HEK293T (cell line): ENCODE data around the gene SZT2.
A peak's percentile ranks its signal among the peaks of the same experiment; 100 is the strongest.

ENCODE experiments used
- CTCF ChIA-PET: fragments of 350-600 bp; formaldehyde crosslinking; extraction: SDS; loops from one replicate; lab custom pipeline; 2021; ENCODE audit warnings: antibody characterized with exemption, inconsistent platforms; lab: Yijun Ruan, JAX
- POLR2A ChIA-PET: fragments of 350-600 bp; formaldehyde crosslinking; extraction: SDS; loops from one replicate; lab custom pipeline; 2020; ENCODE audit warnings: antibody characterized with exemption, inconsistent platforms; lab: Yijun Ruan, JAX
- DNase-seq: peaks from one replicate; pipeline ENCODE4 v3.0.0; 2012; ENCODE audit warnings: mixed read lengths; ENCODE audit errors: extremely low spot score
- ARNT ChIP-seq: fragments of 450-650 bp; IDR thresholded peaks from 2 replicates; pipeline ENCODE4 v1.6.1; 2017; ENCODE audit warnings: mild to moderate bottlenecking
- BHLHE40 ChIP-seq: fragments of 450-650 bp; IDR thresholded peaks from 2 replicates; pipeline ENCODE4 v1.6.1; 2016; ENCODE audit warnings: mild to moderate bottlenecking, moderate library complexity, borderline replicate concordance
- CTBP1 ChIP-seq: fragments of 450-650 bp; IDR thresholded peaks from 2 replicates; pipeline ENCODE4 v1.6.1; 2016; ENCODE audit warnings: borderline replicate concordance
- ELF4 ChIP-seq: fragments of 450-650 bp; IDR thresholded peaks from 2 replicates; pipeline ENCODE4 v1.6.1; 2017; ENCODE audit warnings: antibody characterized with exemption
- FOXA1 ChIP-seq: fragments of 450-650 bp; IDR thresholded peaks from 2 replicates; pipeline ENCODE4 v1.6.1; 2016; ENCODE audit warnings: mild to moderate bottlenecking
- FOXK2 ChIP-seq: fragments of 450-650 bp; IDR thresholded peaks from 2 replicates; pipeline ENCODE4 v1.6.1; 2016; ENCODE audit warnings: mild to moderate bottlenecking
- FOXM1 ChIP-seq: fragments of 450-650 bp; IDR thresholded peaks from 2 replicates; pipeline ENCODE4 v1.6.1; 2017; ENCODE audit warnings: mild to moderate bottlenecking, borderline replicate concordance
- HDGF ChIP-seq: fragments of 450-650 bp; IDR thresholded peaks from 2 replicates; pipeline ENCODE4 v1.6.1; 2017; ENCODE audit warnings: antibody characterized with exemption, borderline replicate concordance
- LEF1 ChIP-seq: fragments of 450-650 bp; IDR thresholded peaks from 2 replicates; pipeline ENCODE4 v1.6.1; 2017; ENCODE audit warnings: mild to moderate bottlenecking, borderline replicate concordance
- NFRKB ChIP-seq: fragments of 450-650 bp; IDR thresholded peaks from 2 replicates; pipeline ENCODE4 v1.6.1; 2016; ENCODE audit warnings: mild to moderate bottlenecking, moderate library complexity
- SUZ12 ChIP-seq: fragments of 450-650 bp; IDR thresholded peaks from 2 replicates; pipeline ENCODE4 v1.6.1; 2016; ENCODE audit warnings: mild to moderate bottlenecking
- TARDBP ChIP-seq: fragments of 450-650 bp; IDR thresholded peaks from 2 replicates; pipeline ENCODE4 v1.6.1; 2016
- ZNF384 ChIP-seq: fragments of 450-650 bp; IDR thresholded peaks from 2 replicates; pipeline ENCODE4 v1.6.1; 2016
- TF ChIP-seq, protein P1 (sequence below): fragments of 450-650 bp; IDR thresholded peaks from 2 replicates; pipeline ENCODE4 v1.6.1; 2016

The SZT2 gene

DNA sequence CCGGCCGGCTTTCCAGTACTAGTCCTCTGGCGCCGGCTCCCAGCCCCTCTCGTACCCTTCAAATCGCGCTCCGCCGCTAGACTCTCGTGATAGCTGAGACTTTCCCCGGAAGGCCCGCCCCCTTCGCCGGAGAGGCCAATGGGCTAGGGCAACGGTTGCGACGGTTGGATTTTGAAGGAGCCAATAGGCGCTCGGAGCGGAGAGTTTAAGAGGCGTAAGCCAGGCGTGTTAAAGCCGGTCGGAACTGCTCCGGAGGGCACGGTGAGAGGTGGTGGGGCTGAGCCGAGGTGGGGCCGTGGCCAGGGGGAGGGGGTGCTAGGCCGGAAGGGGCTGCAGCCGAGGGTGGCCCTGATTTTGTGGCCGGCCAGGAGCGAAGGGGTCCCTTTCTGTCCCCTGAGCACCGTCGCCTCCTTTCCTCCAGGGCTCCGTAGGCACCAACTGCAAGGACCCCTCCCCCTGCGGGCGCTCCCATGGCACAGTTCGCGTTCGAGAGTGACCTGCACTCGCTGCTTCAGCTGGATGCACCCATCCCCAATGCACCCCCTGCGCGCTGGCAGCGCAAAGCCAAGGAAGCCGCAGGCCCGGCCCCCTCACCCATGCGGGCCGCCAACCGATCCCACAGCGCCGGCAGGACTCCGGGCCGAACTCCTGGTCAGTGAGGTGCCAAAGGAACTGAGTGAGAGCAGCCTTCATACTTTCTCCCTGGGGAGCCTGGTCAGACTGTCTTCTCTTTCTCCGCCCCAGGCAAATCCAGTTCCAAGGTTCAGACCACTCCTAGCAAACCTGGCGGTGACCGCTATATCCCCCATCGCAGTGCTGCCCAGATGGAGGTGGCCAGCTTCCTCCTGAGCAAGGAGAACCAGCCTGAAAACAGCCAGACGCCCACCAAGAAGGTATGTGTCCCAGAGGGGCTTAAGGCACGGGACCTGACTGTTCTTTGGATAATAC lies 30.7 kb upstream of the SZT2 start, which contains the start of gene CDC20:
Gene CDC20 (plus strand): TSS at position 236 of the 948 bp plus-strand sequence. CDS start 235 bp downstream, at position 471.
- peak; percentile 93 for DNase-seq
- TF ChIP-seq BHLHE40, result no peak
- TF ChIP-seq ZNF384, result no peak
- peak; percentile 96 for TF ChIP-seq FOXM1
- no peak for TF ChIP-seq ARNT
- TF ChIP-seq, protein P1, sequence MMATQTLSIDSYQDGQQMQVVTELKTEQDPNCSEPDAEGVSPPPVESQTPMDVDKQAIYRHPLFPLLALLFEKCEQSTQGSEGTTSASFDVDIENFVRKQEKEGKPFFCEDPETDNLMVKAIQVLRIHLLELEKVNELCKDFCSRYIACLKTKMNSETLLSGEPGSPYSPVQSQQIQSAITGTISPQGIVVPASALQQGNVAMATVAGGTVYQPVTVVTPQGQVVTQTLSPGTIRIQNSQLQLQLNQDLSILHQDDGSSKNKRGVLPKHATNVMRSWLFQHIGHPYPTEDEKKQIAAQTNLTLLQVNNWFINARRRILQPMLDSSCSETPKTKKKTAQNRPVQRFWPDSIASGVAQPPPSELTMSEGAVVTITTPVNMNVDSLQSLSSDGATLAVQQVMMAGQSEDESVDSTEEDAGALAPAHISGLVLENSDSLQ, result no peak
- peak; percentile 47; the same call in 1 of the 2 replicates for TF ChIP-seq ELF4
- CTCF ChIA-PET, result interaction anchor here (0.6 to 1.3 kb wide), 5 partner anchors 9 to 129 kb away, joined by 3 to 8 read pairs (median 4); partner anchors contain the start of gene ELOVL1
- POLR2A ChIA-PET, result interaction anchor here (0.6 to 3.0 kb wide), 21 partner anchors 10 to 428 kb away, joined by 3 to 41 read pairs (median 4); partner anchors contain the start of genes C1orf210, ELOVL1, HYI and KDM4A

DNA sequence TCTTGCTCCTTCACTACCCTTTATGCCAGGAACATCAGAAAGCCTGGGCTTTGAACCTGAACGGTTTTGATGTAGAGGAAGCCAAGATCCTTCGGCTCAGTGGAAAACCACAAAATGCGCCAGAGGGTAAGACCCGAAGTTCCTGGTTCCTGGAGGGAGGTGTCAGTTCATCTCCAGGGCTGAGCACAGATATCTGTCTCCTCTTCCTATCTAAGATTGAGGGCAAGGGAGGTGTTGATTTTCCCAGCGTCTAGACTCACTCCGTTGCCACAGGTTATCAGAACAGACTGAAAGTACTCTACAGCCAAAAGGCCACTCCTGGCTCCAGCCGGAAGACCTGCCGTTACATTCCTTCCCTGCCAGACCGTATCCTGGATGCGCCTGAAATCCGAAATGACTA lies 30.0 kb upstream of the SZT2 start:
- ChIA-PET POLR2A (interaction anchor here (1.6 kb wide), 1 partner anchor 11 kb away, joined by 9 read pairs; no protein-coding TSS in a partner anchor), CTCF (interaction anchor here (0.6 kb wide), 1 partner anchor 11 kb away, joined by 3 read pairs; no protein-coding TSS in a partner anchor)
- TF ChIP-seq, protein P1, result no peak
- TF ChIP-seq SUZ12 (no peak), FOXK2 (no peak), NFRKB (no peak), FOXA1 (no peak), BHLHE40 (no peak), CTBP1 (no peak)
- no peak for DNase-seq

DNA sequence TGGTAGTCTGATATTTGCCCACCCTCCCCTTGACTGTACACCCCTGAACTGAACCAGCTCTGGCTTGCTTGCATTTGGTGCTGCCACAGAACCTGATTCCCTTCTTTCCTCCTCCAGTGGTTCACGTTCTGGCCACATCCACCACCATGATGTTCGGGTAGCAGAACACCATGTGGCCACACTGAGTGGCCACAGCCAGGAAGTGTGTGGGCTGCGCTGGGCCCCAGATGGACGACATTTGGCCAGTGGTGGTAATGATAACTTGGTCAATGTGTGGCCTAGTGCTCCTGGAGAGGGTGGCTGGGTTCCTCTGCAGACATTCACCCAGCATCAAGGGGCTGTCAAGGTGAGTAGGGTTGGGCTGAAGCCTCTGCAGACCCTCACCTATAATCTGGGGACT lies 29.1 kb upstream of the SZT2 start:
- DNase-seq, result no peak
- TF ChIP-seq ARNT (no peak), LEF1 (no peak)
- ChIA-PET POLR2A (interaction anchor here (1.6 kb wide), 1 partner anchor 12 kb away, joined by 9 read pairs; no protein-coding TSS in a partner anchor), CTCF (interaction anchor here (0.6 kb wide), 1 partner anchor 10 kb away, joined by 3 read pairs; no protein-coding TSS in a partner anchor)

DNA sequence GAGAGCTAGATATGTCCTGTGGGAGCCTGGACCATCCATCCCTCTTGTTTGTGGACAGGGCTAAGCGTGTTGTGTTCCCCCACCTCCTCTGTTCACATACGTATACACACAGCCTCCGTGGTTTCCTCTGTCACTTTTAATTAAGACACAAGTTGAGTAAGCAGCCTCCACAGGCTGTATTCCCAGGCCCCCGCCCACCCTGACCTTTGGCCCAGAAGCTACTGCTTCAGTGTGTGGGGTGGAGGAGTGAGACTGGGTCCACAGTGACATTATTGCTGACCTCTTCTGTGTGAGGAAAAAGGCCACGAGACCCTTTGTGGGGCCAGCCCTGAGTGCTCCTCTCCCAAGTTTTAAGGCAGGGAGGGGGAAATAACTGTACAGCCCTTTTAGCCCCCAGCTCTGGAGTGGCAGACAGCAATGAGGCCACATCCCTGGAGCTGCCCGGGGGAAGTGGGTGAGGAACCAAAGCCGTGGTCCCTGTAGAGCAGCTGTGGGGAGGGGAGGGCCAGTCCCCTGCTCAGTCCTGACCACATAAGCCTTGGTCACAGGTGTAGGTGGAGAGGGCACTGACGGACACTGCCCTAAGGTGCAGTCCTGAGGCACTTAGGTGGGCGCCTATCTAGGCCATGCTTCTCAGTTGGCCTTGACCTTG lies 26.3 kb upstream of the SZT2 start:
- ChIA-PET POLR2A (no interaction called here), CTCF (no interaction called here)
- no peak for DNase-seq
- TF ChIP-seq HDGF, result no peak

DNA sequence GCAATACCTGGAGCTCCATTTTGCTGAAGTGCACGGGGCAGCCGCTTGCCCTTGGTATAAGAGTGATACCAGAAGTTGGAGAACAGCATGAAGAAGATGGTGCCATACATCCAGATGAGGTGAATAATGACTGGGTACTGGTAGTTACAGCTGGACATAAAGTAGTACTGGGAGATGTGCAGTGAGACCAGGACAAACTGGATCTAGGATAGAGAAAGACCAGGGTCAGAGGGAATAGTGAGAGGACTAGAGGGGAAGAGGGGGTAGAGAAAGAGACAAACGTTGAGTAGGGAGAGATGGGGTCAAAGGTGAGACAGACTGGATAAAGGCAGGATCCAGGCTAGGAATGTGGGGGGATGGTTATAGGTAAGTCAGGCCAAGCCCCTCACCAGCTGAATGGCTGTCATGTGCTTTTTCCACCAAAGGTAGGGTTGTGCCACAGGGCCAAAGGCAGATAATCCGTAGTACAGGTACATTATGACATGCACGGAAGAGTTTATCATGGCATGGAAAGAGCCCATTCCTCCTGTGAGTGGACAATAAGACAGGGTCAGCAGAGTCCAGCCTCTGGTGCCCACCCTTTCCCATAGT lies 25.7 kb upstream of the SZT2 start:
- CTCF ChIA-PET, result no interaction called here
- POLR2A ChIA-PET, result no interaction called here
- TF ChIP-seq CTBP1 (no peak), FOXM1 (no peak)
- no peak for DNase-seq

DNA sequence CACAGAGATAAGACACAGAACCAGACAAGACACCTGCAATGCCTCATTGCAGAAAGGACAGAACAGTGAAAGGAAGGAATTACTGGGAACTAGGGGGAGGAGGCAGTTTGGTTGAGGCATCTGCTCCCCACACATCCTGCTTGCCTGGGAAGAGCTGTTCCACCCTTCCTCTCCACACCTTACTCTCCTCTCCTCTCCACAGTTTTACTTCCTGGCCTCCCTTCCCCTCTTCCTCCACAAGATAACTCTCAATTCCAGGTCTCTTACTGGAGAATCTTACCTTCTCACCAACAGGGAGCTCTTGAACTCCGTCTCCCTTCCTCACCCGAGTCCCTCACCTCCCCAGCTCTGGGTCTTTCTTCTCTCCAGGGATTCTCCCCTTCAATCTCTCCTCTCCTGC lies 24.0 kb upstream of the SZT2 start:
- TF ChIP-seq HDGF, result no peak
- no peak for TF ChIP-seq ARNT
- no peak for TF ChIP-seq ZNF384
- no peak for TF ChIP-seq FOXK2
- no peak for TF ChIP-seq SUZ12
- TF ChIP-seq CTBP1, result no peak
- TF ChIP-seq FOXM1, result no peak
- no peak for TF ChIP-seq LEF1
- no peak for TF ChIP-seq NFRKB
- TF ChIP-seq TARDBP, result no peak
- TF ChIP-seq, protein P1, result no peak
- ChIA-PET POLR2A (interaction anchor here (1.0 kb wide), 1 partner anchor 17 kb away, joined by 4 read pairs; no protein-coding TSS in a partner anchor), CTCF (no interaction called here)
- no peak for DNase-seq
